HepG2 (cell line): Measurements from ENCODE around the gene BTBD17. TPM values are rescaled to one million over a fixed set of nuclear protein-coding genes. Genes with fewer than 3 reads are reported as not detected.

Experiments
- ATAC-seq: fragments of 200-7000 bp; cut with Tn5 transposase; 3 replicates; pipeline ENCODE4 v1.9.1; 2020; ENCODE audit warnings: mild to moderate bottlenecking, moderate library complexity
- BruUV-seq: library from RNA; stranded (reverse); fragments of 400-500 nt; replicated peaks from 2 replicates; lab custom pipeline; 2021; lab: Mats Ljungman, UMichigan
- CTCF ChIA-PET: fragments of 300-600 bp; formaldehyde crosslinking; extraction: SDS; loops from one replicate; lab custom pipeline; 2021; ENCODE audit warnings: low total read pairs, inconsistent platforms, low intra/inter-chr PET ratio; lab: Yijun Ruan, JAX
- POLR2A ChIA-PET: fragments of 350-600 bp; sonication (Branson Sonifier 250); formaldehyde crosslinking; loops from one replicate; lab custom pipeline; 2020; ENCODE audit warnings: antibody characterized with exemption, inconsistent platforms; lab: Yijun Ruan, JAX
- DNase-seq: peaks from one replicate; pipeline ENCODE4 v3.0.0-alpha.2; 2015; ENCODE audit warnings: low spot score
- FAIRE-seq: peaks from 3 replicates; lab custom pipeline; 2011; peaks lifted over from hg19 to GRCh38; lab: Jason Lieb, UNC
- H2AFZ ChIP-seq: one replicate; pipeline ENCODE4 v1.6.1; 2011; ENCODE audit warnings: low read length, inconsistent platforms
- H3K27ac ChIP-seq: fragments of 300-600 bp; 3 replicates; pipeline ENCODE4 v1.8.0; 2011; ENCODE audit warnings: mixed run types, mild to moderate bottlenecking, mixed read lengths, low read length, inconsistent platforms; ENCODE audit not compliant: insufficient read depth; ENCODE audit errors: extremely low read length
- H3K27me3 ChIP-seq, 2 experiments: fragments of 200-600 bp in 1 of 2; 2 replicates in 1 of 2; 3 replicates in 1 of 2; pipeline versions ENCODE4 v1.6.0 to v1.8.0; 2011; ENCODE audit warnings: low read length in 2 of 2, mild to moderate bottlenecking in 2 of 2, moderate library complexity in 2 of 2, inconsistent platforms in 1 of 2; ENCODE audit not compliant: insufficient read depth in 2 of 2, control insufficient read depth in 1 of 2
- H3K36me3 ChIP-seq, 2 experiments: fragments of 200-600 bp in 1 of 2; replicated peaks in 1 of 2; 2 replicates in 1 of 2; 3 replicates in 1 of 2; pipeline versions ENCODE4 v1.5.1 to v1.8.0; 2011; ENCODE audit warnings: low read length in 2 of 2, inconsistent platforms in 1 of 2; ENCODE audit not compliant: insufficient read depth in 2 of 2, control insufficient read depth in 1 of 2
- H3K4me1 ChIP-seq: 2 replicates; pipeline ENCODE4 v1.5.1; 2012; ENCODE audit warnings: low read length, inconsistent platforms; ENCODE audit not compliant: insufficient read depth
- H3K4me2 ChIP-seq: 2 replicates; pipeline ENCODE4 v1.6.0; 2011; ENCODE audit warnings: low read depth, low read length, inconsistent platforms
- H3K4me3 ChIP-seq, 3 experiments: fragments of 200-600 bp in 1 of 3; sonication (generic), shearing (Covaris generic) in 1 of 3; replicated peaks in 1 of 3; 2 replicates each; pipeline ENCODE4 v1.5.1; 2011 to 2016; ENCODE audit warnings: low read length in 3 of 3, inconsistent platforms in 2 of 3, low read depth in 2 of 3, mild to moderate bottlenecking in 2 of 3, control low read depth in 1 of 3, mixed read lengths in 1 of 3; ENCODE audit not compliant: insufficient read depth in 1 of 3
- H3K79me2 ChIP-seq: one replicate; pipeline ENCODE4 v1.6.1; 2011; ENCODE audit warnings: low read length, inconsistent platforms; ENCODE audit not compliant: insufficient read depth
- H3K9ac ChIP-seq: 2 replicates; pipeline ENCODE4 v1.6.0; 2011; ENCODE audit warnings: mild to moderate bottlenecking, low read depth, low read length, inconsistent platforms; ENCODE audit not compliant: insufficient read depth
- H3K9me3 ChIP-seq: 2 replicates; pipeline ENCODE4 v1.5.1; 2012; ENCODE audit warnings: mild to moderate bottlenecking, low read length
- H4K20me1 ChIP-seq: 2 replicates; pipeline ENCODE4 v1.6.0; 2011; ENCODE audit warnings: inconsistent platforms, mild to moderate bottlenecking, low read length, moderate library complexity; ENCODE audit not compliant: insufficient read depth
- CBFB ChIP-seq: sonication (generic); formaldehyde crosslinking; IDR thresholded peaks from 2 replicates; pipeline ENCODE4 v1.4.0; 2020; ENCODE audit warnings: missing genetic modification reagents
- MAZ ChIP-seq, 2 experiments: sonication (generic) in 1 of 2; formaldehyde crosslinking in 1 of 2; IDR thresholded peaks; 2 replicates each; pipeline versions ENCODE4 v1.5.0 to v1.6.1; 2012 to 2020; ENCODE audit warnings: low read depth in 2 of 2, mild to moderate bottlenecking in 2 of 2, borderline replicate concordance in 1 of 2, improper control_type of control experiment in 1 of 2, low read length in 1 of 2, missing genetic modification reagents in 1 of 2, moderate library complexity in 1 of 2
- NR2F1 ChIP-seq, 2 experiments: fragments of 450-650 bp in 1 of 2; formaldehyde crosslinking in 1 of 2; IDR thresholded peaks; 2 replicates each; pipeline versions ENCODE4 v1.5.0 to v1.6.1; 2016 to 2020; ENCODE audit warnings: mild to moderate bottlenecking in 1 of 2, missing compliant biosample characterization in 1 of 2, missing genetic modification reagents in 1 of 2, moderate library complexity in 1 of 2
- POGZ ChIP-seq: sonication (generic); formaldehyde crosslinking; IDR thresholded peaks from 2 replicates; pipeline ENCODE4 v1.4.0; 2020; ENCODE audit warnings: mild to moderate bottlenecking, missing genetic modification reagents
- SMYD3 ChIP-seq: sonication (generic); formaldehyde crosslinking; IDR thresholded peaks from 2 replicates; pipeline ENCODE4 v1.8.1; 2023; ENCODE audit warnings: mild to moderate bottlenecking, missing genetic modification reagents
- ZBTB8A ChIP-seq: sonication (generic); formaldehyde crosslinking; IDR thresholded peaks from 2 replicates; pipeline ENCODE4 v1.4.0; 2020; ENCODE audit warnings: mild to moderate bottlenecking, low read depth, missing genetic modification reagents, borderline replicate concordance
- ZNF138 ChIP-seq: sonication (generic); formaldehyde crosslinking; IDR thresholded peaks from 2 replicates; pipeline ENCODE4 v1.5.0; 2020; ENCODE audit warnings: mild to moderate bottlenecking, low read depth, missing genetic modification reagents
- ZNF775 ChIP-seq: sonication (generic); formaldehyde crosslinking; IDR thresholded peaks from 2 replicates; pipeline ENCODE4 v1.4.0; 2020; ENCODE audit warnings: missing genetic modification reagents, mild to moderate bottlenecking, moderate library complexity, borderline replicate concordance
- ZNF777 ChIP-seq: sonication (generic); formaldehyde crosslinking; IDR thresholded peaks from 2 replicates; pipeline ENCODE4 v1.4.0; 2020; ENCODE audit warnings: missing genetic modification reagents
- WGBS: methylation state at CpG from one replicate; pipeline ENCODE4 v1.1.6; 2017; ENCODE audit warnings: low lambda C conversion rate; 5-methylcytosine and 5-hydroxymethylcytosine counted together
- in situ Hi-C: cut with HindIII; loops from 2 replicates; pipeline ENCODE4 v1.10.0; 2017; ENCODE audit warnings: low pct_unique_long_range_greater_than_20kb; ENCODE audit not compliant: extremely low pct_ligation_motif_present
- intact Hi-C: fragments of 100-400 bp; cut with micrococcal nuclease; formaldehyde crosslinking; loops from one replicate; pipeline ENCODE4 v1.10.0; 2022; ENCODE audit not compliant: unreplicated experiment
- polyA plus RNA-seq, 8 experiments: library from polyadenylated mRNA; depleted of rRNA in 3 of 8; stranded (reverse) in 7 of 8; unstranded in 1 of 8; fragments of >200 nt; fragmentation: Illumina TruSeq in 4 of 8; extraction: Trizol in 4 of 8; gene quantifications; 2 replicates each; pipeline versions ENCODE4 v1.2.1 to v1.2.3, GENCODE V29; 2011 to 2016; ENCODE audit warnings: low read depth in 4 of 8, missing spikeins in 1 of 8, mixed read lengths in 1 of 8; ENCODE audit not compliant: insufficient read depth in 1 of 8
- total RNA-seq, 5 experiments: library from RNA; depleted of rRNA; stranded (reverse); fragments of >200 nt; fragmentation: Illumina TruSeq; extraction: Trizol; gene quantifications; 2 replicates each; pipeline ENCODE4 v1.2.3, GENCODE V29; 2016; ENCODE audit warnings: low read depth in 1 of 5
- TF ChIP-seq, protein P1 (sequence below): sonication (generic); formaldehyde crosslinking; IDR thresholded peaks from 2 replicates; pipeline ENCODE4 v1.4.0; 2020; ENCODE audit warnings: low read depth, missing genetic modification reagents

The BTBD17 gene
- total and polyA plus RNA-seq, 2 of the 13 experiments (the other 11 are each of a cell fraction or from before 2014, with no cell fraction given) = not detected

DNA sequence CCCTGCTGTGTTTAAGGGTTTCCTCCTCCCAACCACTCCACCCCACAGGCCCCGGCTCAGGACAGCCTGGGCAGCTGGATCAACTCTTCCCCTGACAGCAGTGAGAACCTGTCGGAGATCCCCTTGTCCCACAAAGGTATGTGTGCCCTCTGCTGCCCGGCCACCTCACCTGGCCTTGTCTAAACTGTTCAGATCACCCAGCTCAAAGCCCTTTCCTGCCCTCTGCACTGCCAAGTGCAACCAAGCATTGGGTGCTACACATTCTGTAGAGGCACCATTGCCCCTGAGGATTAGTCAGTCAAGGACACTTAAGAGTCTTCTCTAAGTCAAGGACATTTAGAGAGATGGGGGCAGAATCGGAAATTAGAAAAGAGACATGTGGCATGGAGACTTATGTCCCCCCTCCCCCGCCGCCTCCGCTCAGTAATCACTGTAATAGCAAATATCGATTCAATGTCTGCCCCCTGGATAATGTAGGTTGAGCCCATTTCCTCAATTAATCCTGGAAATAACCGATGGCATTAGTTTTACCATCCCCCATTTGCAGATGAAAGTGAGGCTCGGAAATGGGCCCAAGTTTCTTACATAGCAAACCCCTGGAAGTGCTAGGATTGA is 8.1 kb downstream of the BTBD17 start:
- Histone ChIP-seq H3K9me3 (no peaks in the 10 kb centered on the region), H3K79me2 (no peaks in the 10 kb centered on the region), H4K20me1 (peaks cover 3% of the 10 kb centered on the region; the same call in 1 of the 2 replicates), H3K9ac (no peak overlapping the region), H3K4me2 (no peak overlapping the region), H3K27me3 (peaks cover 22 to 90% of the 10 kb centered on the region in 2 experiments; a peak in 4 of 5 replicates), H3K4me3 (no peak overlapping the region), H3K27ac (no peak overlapping the region), H2AFZ (no peak overlapping the region), H3K36me3 (no peaks in the 10 kb centered on the region), H3K4me1 (no peaks in the 10 kb centered on the region)
- in situ Hi-C loops (loop anchor here (5.0 kb wide), 1 partner anchor 51 kb away; no protein-coding TSS in a partner anchor), intact Hi-C loops (loop anchor here (1.0 kb wide), 1 partner anchor 52 kb away; no protein-coding TSS in a partner anchor)
- FAIRE-seq (no peak), ATAC-seq (no peak), DNase-seq (no peak)
- ChIA-PET CTCF (interaction anchor here (1.5 to 1.8 kb wide), 3 partner anchors 52 to 180 kb away, joined by 7 to 9 read pairs (median 9); no protein-coding TSS in a partner anchor), POLR2A (no interaction called here)
- 43% methylated on average over 9 of the region's 10 CpGs for WGBS
- no TSS peak for BruUV-seq
- TF ChIP-seq ZNF138 (CRISPR knock-in tag) = no peak
- no peak for TF ChIP-seq CBFB (CRISPR knock-in tag)

DNA sequence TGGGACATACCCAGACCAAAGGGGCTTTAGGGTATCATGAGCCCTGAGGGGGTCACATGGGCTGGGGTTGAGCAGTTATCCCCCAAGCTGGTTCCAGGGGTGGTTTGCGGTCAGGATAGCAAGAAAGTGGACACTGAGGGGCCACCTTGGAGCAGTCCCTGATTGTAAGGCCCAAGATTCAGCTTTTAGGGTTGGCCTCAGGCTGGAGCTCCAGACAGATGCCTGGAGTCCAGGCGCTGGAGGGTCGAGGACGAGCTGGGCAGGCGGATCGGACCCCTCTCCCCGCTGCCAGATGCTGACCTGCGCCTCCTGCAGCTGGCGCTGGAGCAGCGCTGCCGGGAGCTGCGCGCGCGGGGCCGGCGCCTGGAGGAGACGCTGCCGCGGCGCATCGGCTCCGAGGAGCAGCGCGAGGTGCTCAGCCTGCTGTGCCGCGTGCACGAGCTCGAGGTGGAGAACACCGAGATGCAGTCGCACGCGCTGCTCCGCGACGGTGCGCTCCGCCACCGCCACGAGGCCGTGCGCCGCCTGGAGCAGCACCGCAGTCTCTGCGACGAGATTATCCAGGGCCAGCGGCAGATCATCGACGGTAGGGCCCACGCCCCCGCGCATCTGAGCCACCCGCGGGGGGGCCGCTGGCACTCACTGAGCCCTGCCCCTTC is 10.0 kb downstream of the BTBD17 start:
- Histone ChIP-seq H3K9ac (no peak overlapping the region), H2AFZ (no peak overlapping the region), H4K20me1 (peaks cover 3% of the 10 kb centered on the region; the same call in 1 of the 2 replicates), H3K4me2 (no peak overlapping the region), H3K27me3 (peaks cover 22 to 86% of the 10 kb centered on the region in 2 experiments), H3K9me3 (no peaks in the 10 kb centered on the region), H3K4me3 (no peak overlapping the region), H3K4me1 (no peaks in the 10 kb centered on the region), H3K27ac (no peak overlapping the region), H3K79me2 (no peaks in the 10 kb centered on the region), H3K36me3 (no peaks in the 10 kb centered on the region)
- ATAC-seq = no peak
- POLR2A ChIA-PET = no interaction called here
- no peak for FAIRE-seq
- DNase-seq = no peak
- in situ Hi-C loops (loop anchor here (5.0 kb wide), 1 partner anchor 49 kb away; no protein-coding TSS in a partner anchor), intact Hi-C loops (no loop called here)
- 20% methylated on average over 32 of the region's 55 CpGs for WGBS
- BruUV-seq = no TSS peak
- CTCF ChIA-PET = no interaction called here
- TF ChIP-seq, protein P1, sequence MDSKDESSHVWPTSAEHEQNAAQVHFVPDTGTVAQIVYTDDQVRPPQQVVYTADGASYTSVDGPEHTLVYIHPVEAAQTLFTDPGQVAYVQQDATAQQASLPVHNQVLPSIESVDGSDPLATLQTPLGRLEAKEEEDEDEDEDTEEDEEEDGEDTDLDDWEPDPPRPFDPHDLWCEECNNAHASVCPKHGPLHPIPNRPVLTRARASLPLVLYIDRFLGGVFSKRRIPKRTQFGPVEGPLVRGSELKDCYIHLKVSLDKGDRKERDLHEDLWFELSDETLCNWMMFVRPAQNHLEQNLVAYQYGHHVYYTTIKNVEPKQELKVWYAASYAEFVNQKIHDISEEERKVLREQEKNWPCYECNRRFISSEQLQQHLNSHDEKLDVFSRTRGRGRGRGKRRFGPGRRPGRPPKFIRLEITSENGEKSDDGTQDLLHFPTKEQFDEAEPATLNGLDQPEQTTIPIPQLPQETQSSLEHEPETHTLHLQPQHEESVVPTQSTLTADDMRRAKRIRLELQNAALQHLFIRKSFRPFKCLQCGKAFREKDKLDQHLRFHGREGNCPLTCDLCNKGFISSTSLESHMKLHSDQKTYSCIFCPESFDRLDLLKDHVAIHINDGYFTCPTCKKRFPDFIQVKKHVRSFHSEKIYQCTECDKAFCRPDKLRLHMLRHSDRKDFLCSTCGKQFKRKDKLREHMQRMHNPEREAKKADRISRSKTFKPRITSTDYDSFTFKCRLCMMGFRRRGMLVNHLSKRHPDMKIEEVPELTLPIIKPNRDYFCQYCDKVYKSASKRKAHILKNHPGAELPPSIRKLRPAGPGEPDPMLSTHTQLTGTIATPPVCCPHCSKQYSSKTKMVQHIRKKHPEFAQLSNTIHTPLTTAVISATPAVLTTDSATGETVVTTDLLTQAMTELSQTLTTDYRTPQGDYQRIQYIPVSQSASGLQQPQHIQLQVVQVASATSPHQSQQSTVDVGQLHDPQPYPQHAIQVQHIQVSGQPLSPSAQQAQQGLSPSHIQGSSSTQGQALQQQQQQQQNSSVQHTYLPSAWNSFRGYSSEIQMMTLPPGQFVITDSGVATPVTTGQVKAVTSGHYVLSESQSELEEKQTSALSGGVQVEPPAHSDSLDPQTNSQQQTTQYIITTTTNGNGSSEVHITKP (CRISPR knock-in tag) = no peak
- TF ChIP-seq MAZ (IDR thresholded peaks at IDR 0.05; ENCODE audit: borderline replicate concordance, low read depth, low read length) (no peak), MAZ (CRISPR knock-in tag; IDR thresholded peaks at IDR 0.05; ENCODE audit: low read depth) (no peak), NR2F1 (CRISPR knock-in tag; IDR thresholded peaks at IDR 0.05) (no peak), ZNF777 (CRISPR knock-in tag) (0 out of 2 replicates have a peak, but pooled peaks have one; percentile 31), ZNF775 (no peak), POGZ (CRISPR knock-in tag) (no peak), ZBTB8A (CRISPR knock-in tag) (no peak), SMYD3 (no peak)
